Measurements from ENCODE around the gene MICAL2.

- no peak for TF ChIP-seq RAD21 (IDR thresholded peaks at IDR 0.05; ENCODE audit: low read depth)
- no peak for TF ChIP-seq NFIC (IDR thresholded peaks at IDR 0.05)
- no peak for TF ChIP-seq REST (IDR thresholded peaks at IDR 0.05; ENCODE audit: low read depth)
- TF ChIP-seq USF1 (IDR thresholded peaks at IDR 0.05), result no peak
- no peak for TF ChIP-seq EP300 (IDR thresholded peaks at IDR 0.05; ENCODE audit: borderline replicate concordance)
- no peak for TF ChIP-seq YY1 (IDR thresholded peaks at IDR 0.05; ENCODE audit: low read depth)
- no peak for TF ChIP-seq MAX (IDR thresholded peaks at IDR 0.05)
- TF ChIP-seq TAF1 (IDR thresholded peaks at IDR 0.05; ENCODE audit: low read depth), result no peak
- no peak for TF ChIP-seq EGR1 (IDR thresholded peaks at IDR 0.05)
- no peak for TF ChIP-seq FOXM1 (IDR thresholded peaks at IDR 0.05; ENCODE audit: borderline replicate concordance, low read depth)
- no peak for TF ChIP-seq CREB1 (IDR thresholded peaks at IDR 0.05; ENCODE audit: low read depth)
- TF ChIP-seq TCF12 (IDR thresholded peaks at IDR 0.05; ENCODE audit: low read depth), result no peak
Observed at GRCh38 chr11:12166299-12167060, 56.1 kb downstream of the MICAL2 start.

Data from Ishikawa (cell line).